Activated CD4-positive, alpha-beta memory T cell treated with anti-CD3 and anti-CD28 coated beads, Interleukin-2, amount 10 ng/mL, durations not matched to agents 7 days and 5 days (primary cell): ENCODE data around the gene CSF3R. TPM values are rescaled to one million over a fixed set of nuclear protein-coding genes. Genes with fewer than 3 reads are reported as not detected.

Experiments
- CTCF ChIA-PET: fragments of 350-600 bp; sonication (Branson Sonifier 250); formaldehyde crosslinking; loops from one replicate; lab custom pipeline; 2021; ENCODE audit warnings: antibody characterized with exemption, inconsistent platforms; lab: Charles Lee
- POLR2A ChIA-PET: fragments of 350-600 bp; sonication (Branson Sonifier 250); formaldehyde crosslinking; loops from one replicate; lab custom pipeline; 2021; ENCODE audit warnings: antibody characterized with exemption; lab: Charles Lee
- DNase-seq: peaks from one replicate; pipeline ENCODE4 v3.0.0-alpha.2; 2020
- H3K27ac Mint-ChIP-seq: one replicate; pipeline ENCODE4 v1.8.0; 2021; ENCODE audit warnings: mild to moderate bottlenecking, mixed read lengths
- H3K27me3 Mint-ChIP-seq: one replicate; pipeline ENCODE4 v1.8.0; 2021; ENCODE audit warnings: mixed read lengths
- H3K36me3 Mint-ChIP-seq: one replicate; pipeline ENCODE4 v1.8.0; 2021; ENCODE audit warnings: low read depth, mixed read lengths
- H3K4me1 Mint-ChIP-seq: one replicate; pipeline ENCODE4 v1.8.0; 2021; ENCODE audit warnings: mixed read lengths
- H3K4me3 Mint-ChIP-seq: one replicate; pipeline ENCODE4 v1.8.0; 2021; ENCODE audit warnings: mild to moderate bottlenecking, mixed read lengths
- H3K9me3 Mint-ChIP-seq: one replicate; pipeline ENCODE4 v1.8.0; 2021; ENCODE audit warnings: mixed read lengths
- total RNA-seq, 2 experiments: library from RNA; stranded (reverse); gene quantifications; one replicate each; pipeline ENCODE4 v1.2.3, GENCODE V29; 2021

The CSF3R gene
- total RNA-seq, 2 experiments from 2014 or later: 0.43 TPM

DNA sequence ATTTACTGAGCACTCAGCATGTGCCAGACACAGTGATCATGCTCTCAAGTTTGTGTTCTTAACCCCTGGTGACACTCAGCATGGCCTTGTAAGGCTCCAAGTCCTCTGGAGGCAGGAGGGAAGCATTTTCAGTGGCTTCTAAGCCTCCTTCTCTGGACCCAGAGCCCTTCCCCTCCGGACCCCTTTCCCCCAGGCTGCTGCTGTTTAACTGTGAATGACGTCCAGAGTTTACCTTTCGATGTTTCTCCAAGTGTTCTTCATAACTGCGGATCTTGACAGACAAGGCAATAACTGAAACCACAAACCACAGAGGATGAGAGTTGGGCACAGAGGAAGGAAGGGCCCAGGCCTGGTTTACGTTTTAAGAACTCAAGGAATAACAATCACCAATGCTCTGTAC, 25.0 kb downstream of the CSF3R start:
- POLR2A ChIA-PET: interaction anchor here (0.9 kb wide), 1 partner anchor 25 kb away, joined by 3 read pairs; no protein-coding TSS in a partner anchor

DNA sequence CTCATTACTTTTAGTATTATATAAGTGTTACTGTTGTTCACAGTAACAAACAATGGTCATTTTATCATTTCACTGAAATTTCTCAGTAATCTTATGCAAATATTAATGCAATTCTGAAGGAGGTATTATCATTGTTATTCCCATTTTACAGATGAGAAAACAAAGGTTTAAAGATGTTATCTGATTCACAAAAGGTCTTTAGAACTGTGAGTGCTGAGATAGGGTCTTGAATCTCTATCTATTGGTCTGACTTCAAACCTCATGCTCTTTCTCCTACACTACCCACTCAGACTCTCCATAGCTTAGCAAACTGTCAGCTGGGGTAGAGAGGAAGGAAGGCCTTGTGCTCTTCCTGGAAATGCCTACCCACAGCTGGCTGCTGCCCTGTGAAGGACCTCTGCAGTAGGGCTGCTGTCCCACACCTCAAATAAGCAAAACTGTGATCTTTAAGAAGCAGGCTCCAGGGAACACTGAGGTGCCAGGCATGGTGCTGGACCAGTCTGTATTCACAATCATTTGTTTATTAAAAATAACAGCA, 26.3 kb downstream of the CSF3R start:
- Mint-ChIP-seq H3K27me3 (no peaks in the 10 kb centered on the region), H3K36me3 (peaks cover 59% of the 10 kb centered on the region), H3K4me3 (peak overlapping the region; percentile 21), H3K4me1 (peaks cover 62% of the 10 kb centered on the region), H3K27ac (peak overlapping the region; percentile 80), H3K9me3 (no peaks in the 10 kb centered on the region)
- POLR2A ChIA-PET: interaction anchor here (0.9 kb wide), 1 partner anchor 9 kb away, joined by 4 read pairs; no protein-coding TSS in a partner anchor
- peak; percentile 32 for DNase-seq
- CTCF ChIA-PET: no interaction called here

More for the DNA sequence above, 25.0 kb downstream of the CSF3R start:
- Mint-ChIP-seq H3K27ac (peak overlapping the region; percentile 92), H3K36me3 (peaks cover 69% of the 10 kb centered on the region), H3K4me1 (peaks cover 66% of the 10 kb centered on the region), H3K9me3 (no peaks in the 10 kb centered on the region), H3K27me3 (no peaks in the 10 kb centered on the region), H3K4me3 (peak overlapping the region; percentile 63)
- DNase-seq: peak; percentile 46
- CTCF ChIA-PET: interaction anchor here (1.0 kb wide), 1 partner anchor 58 kb away, joined by 3 read pairs; no protein-coding TSS in a partner anchor

DNA sequence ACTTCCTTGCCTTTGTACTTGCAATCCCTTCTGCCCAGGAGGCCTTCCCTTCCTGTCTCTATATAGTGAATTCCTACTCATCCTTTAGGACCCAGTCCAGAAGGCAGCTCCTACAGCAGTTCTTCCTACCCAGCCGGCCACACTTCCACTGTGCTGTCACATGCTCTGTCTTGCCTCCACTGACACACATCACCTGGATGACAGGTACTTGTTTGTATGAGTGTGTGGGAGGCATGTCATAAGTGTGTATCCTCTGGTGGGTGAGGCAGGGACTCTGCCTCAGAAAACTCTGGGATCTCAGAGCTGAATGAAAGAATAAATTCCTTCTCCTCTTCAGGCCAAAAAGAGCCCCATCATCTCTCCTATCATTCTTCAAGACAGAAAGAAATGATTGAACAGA, 27.3 kb downstream of the CSF3R start:
- no peak for DNase-seq
- H3K4me3 Mint-ChIP-seq: no peak overlapping the region
- H3K27ac Mint-ChIP-seq: peak overlapping the region; percentile 33
- H3K27me3 Mint-ChIP-seq: no peaks in the 10 kb centered on the region
- peaks cover 48% of the 10 kb centered on the region for H3K36me3 Mint-ChIP-seq
- ChIA-PET CTCF (interaction anchor here (1.0 to 1.5 kb wide), 2 partner anchors 9 kb away, joined by 3 to 4 read pairs; partner anchors contain the start of gene MRPS15), POLR2A (interaction anchor here (3.3 kb wide), 1 partner anchor 9 kb away, joined by 21 read pairs; the partner anchor contains the start of gene MRPS15)
- H3K9me3 Mint-ChIP-seq: no peaks in the 10 kb centered on the region
- peaks cover 57% of the 10 kb centered on the region for H3K4me1 Mint-ChIP-seq

DNA sequence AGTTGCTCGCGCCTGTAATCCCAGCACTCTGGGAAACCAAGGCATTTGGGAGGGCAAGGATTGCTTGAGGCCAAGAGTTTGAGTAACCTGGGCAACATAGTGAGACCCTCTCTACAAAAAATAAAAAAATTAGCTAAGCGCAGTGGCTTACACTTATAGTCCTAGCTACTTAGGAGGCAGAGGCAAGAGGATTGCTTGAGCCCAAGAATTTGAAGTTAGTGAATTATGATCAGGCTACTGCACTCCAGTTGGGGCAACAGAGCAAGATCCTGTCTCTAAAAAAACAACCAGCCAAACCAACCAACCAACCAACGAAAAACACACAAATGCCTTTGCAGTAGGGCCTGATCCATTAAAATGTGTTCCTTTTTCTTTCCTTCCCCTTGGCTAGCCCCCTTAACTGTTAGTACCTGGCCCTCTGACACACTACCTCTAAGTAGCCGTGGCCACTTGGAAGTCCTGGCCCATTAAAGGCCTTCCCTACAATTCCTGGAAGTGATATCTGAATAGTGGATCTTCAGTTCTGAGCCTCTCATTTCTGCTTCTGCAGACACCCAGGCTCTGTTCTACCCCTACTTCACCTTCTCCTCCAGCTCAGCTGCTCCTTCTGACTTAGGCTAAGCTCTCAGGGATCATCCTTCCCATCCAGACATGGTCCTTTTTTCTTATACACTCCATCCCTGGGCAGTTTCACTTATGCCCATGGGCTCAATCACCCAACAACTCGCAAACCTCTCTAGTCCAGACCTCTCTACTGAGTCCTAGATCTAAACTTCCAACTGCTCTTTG, 28.9 kb downstream of the CSF3R start:
- no peak for DNase-seq
- CTCF ChIA-PET: interaction anchor here (0.9 kb wide), 1 partner anchor 43 kb away, joined by 3 read pairs; no protein-coding TSS in a partner anchor
- no peaks in the 10 kb centered on the region for H3K9me3 Mint-ChIP-seq
- POLR2A ChIA-PET: interaction anchor here (0.8 to 3.3 kb wide), 3 partner anchors 10 to 19 kb away, joined by 3 to 21 read pairs (median 4); partner anchors contain the start of gene MRPS15
- no peak overlapping the region for H3K4me3 Mint-ChIP-seq
- no peaks in the 10 kb centered on the region for H3K27me3 Mint-ChIP-seq
- H3K36me3 Mint-ChIP-seq: peaks cover 37% of the 10 kb centered on the region
- H3K27ac Mint-ChIP-seq: peak overlapping the region; percentile 10
- peaks cover 56% of the 10 kb centered on the region for H3K4me1 Mint-ChIP-seq

DNA sequence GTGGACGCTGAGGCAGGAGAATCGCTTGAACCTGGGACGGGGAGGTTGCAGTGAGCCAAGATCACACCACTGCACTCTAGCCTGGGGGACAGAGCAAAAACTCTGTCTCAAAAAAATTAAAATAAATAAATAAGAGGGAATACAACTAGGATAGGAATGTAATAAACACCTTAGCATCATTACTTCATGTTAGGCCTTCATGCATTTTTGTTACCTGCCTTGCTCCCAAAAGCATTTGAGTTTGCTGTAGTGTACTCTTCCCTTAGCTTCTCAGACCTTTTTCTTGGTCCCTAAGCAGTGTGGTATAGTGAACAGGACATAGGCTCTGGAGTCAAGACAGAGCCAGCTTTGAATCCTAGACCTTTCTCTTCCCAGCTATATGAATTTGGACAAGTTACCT, 29.7 kb downstream of the CSF3R start:
- Mint-ChIP-seq H3K4me3 (no peak overlapping the region), H3K36me3 (peaks cover 33% of the 10 kb centered on the region), H3K4me1 (peaks cover 49% of the 10 kb centered on the region), H3K9me3 (no peaks in the 10 kb centered on the region), H3K27ac (no peak overlapping the region), H3K27me3 (no peaks in the 10 kb centered on the region)
- POLR2A ChIA-PET: interaction anchor here (0.5 to 3.3 kb wide), 4 partner anchors 11 to 76 kb away, joined by 3 to 21 read pairs (median 4); partner anchors contain the start of gene MRPS15
- CTCF ChIA-PET: interaction anchor here (0.9 kb wide), 1 partner anchor 42 kb away, joined by 3 read pairs; no protein-coding TSS in a partner anchor
- no peak for DNase-seq

DNA sequence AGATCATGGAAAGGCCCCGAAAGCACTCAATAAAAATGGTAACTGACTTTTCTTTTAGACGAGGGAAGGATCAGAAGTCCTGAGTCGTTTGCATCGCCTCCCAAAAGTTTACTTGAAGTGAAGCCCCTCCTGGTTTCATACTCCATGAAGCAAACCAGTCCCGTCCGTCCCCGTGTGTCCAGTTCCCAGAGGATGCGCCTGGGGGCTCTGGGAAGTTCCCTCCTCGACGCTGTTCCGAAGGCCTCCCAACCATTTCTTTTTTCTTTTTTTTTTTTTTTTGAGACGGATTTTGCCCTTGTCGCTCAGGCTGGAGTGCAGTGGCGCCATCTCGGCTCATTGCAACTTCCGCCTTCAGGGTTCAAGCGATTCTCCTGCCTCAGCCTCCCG, 31.8 kb downstream of the CSF3R start:
- no peak for DNase-seq
- peak overlapping the region; percentile 82 for H3K4me3 Mint-ChIP-seq
- ChIA-PET CTCF (interaction anchor here (0.7 to 1.3 kb wide), 7 partner anchors 11 to 65 kb away, joined by 3 to 4 read pairs (median 3); partner anchors contain the start of gene MRPS15), POLR2A (interaction anchor here (0.8 to 2.7 kb wide), 8 partner anchors 9 to 144 kb away, joined by 3 to 32 read pairs (median 4); partner anchors contain the start of genes MRPS15 and SH3D21)
- H3K9me3 Mint-ChIP-seq: no peaks in the 10 kb centered on the region
- H3K4me1 Mint-ChIP-seq: peaks cover 35% of the 10 kb centered on the region
- peak overlapping the region; percentile 86 for H3K27ac Mint-ChIP-seq
- H3K27me3 Mint-ChIP-seq: no peaks in the 10 kb centered on the region
- H3K36me3 Mint-ChIP-seq: peaks cover 21% of the 10 kb centered on the region

DNA sequence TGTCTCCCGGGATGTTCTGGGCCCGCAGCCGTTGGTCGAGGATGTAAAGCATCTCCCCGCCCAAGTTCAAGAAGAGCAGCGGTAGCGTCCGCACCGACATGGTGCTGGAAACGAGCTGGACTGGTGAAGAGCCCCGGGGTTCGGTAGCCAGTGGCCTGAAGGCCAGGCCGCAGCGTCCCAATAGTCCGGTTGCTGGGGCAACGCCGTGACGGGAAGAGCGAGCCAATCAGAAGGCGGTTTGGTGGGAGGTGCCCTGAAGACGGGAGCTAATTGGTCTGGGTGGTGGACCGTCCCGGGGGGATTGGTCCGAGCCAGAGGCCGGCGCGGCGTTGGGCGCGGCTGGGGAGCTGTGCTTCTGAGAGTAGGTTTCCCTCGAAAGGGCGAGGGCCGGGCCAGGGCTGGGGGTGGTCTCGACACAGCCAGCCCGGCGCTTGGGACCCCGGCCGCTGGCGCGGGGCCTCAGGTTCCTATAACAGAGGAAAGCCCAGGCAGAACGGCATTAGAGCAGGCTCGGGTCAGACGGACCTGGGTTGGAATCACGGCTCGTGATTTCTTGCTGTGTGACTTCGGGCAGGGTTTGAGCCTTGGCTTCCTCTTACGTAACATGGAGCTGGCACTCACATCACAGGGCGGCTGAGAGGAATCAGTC, 32.3 kb downstream of the CSF3R start, which contains the start of gene OSCP1:
TSS of gene OSCP1 (minus strand) at position 182 of the 649 bp plus-strand sequence. CDS start at position 100, 82 bp downstream.
- H3K36me3 Mint-ChIP-seq: peaks cover 17% of the 10 kb centered on the region

DNA sequence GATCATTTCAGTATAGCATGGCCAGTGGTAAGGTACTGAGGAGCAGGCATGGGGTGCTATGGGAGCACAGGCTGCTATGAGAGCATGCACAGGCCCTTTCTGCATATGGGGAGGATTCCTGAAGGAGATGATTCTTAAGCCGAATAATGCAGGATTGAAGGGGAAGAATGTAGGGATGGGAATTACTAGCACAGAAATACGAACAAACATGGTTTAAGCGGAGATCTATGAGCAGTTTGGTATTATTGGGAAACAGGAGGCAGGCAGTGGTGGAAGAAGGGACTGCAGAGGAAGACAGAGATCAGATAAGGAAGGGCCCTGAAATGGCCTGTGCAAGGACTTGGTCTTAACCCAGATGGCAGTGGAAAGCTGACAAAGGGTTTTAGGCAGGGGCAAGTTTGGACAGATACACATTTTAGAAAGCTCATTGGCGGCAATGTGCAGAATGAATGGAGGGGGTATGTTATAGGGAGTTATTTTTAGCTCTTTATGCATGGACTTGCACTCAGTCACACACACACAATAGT, 34.1 kb downstream of the CSF3R start:
- Mint-ChIP-seq H3K36me3 (no peaks in the 10 kb centered on the region), H3K9me3 (no peaks in the 10 kb centered on the region), H3K27me3 (no peaks in the 10 kb centered on the region), H3K4me1 (peaks cover 29% of the 10 kb centered on the region), H3K27ac (no peak overlapping the region), H3K4me3 (no peak overlapping the region)
- POLR2A ChIA-PET: interaction anchor here (1.1 kb wide), 1 partner anchor 11 kb away, joined by 5 read pairs; no protein-coding TSS in a partner anchor
- CTCF ChIA-PET: interaction anchor here (1.0 to 1.1 kb wide), 2 partner anchors 14 to 68 kb away, joined by 4 to 5 read pairs; no protein-coding TSS in a partner anchor
- DNase-seq: no peak

More for the DNA sequence above, 32.3 kb downstream of the CSF3R start, which contains the start of gene OSCP1:
- peak within 1 kb of the TSS; percentile 82 for H3K4me3 Mint-ChIP-seq
- peak within 1 kb of the TSS; percentile 86 for H3K27ac Mint-ChIP-seq
- DNase-seq: peak; percentile 90
- no peaks in the 10 kb centered on the region for H3K27me3 Mint-ChIP-seq
- H3K9me3 Mint-ChIP-seq: no peaks in the 10 kb centered on the region
- POLR2A ChIA-PET: interaction anchor here (0.8 to 2.7 kb wide), 10 partner anchors 10 to 302 kb away, joined by 3 to 32 read pairs (median 4); partner anchors contain the start of genes MRPS15, SH3D21 and TRAPPC3
- CTCF ChIA-PET: interaction anchor here (0.6 to 1.3 kb wide), 8 partner anchors 10 to 73 kb away, joined by 3 to 4 read pairs (median 3); partner anchors contain the start of gene MRPS15
- peaks cover 31% of the 10 kb centered on the region for H3K4me1 Mint-ChIP-seq

DNA sequence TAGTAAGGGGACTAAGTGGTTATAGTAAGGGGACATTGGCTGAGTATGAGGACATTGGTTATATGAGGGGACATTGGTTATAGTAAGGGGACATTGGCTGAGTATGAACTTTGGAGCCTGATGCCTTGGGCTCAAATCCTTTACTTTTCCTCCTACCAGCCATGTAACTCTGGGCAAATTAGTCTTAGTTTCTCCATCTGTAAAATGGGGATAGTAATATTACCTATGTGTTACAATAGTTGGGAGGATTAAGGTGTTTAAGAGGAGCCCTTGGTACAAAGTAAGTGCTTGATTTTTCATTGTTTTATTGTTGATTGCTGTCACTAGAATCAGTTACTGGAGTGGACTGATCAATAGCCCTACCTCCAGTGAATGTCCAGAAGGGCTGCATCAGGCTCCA, 35.3 kb downstream of the CSF3R start:
- Mint-ChIP-seq H3K9me3 (no peaks in the 10 kb centered on the region), H3K4me3 (no peak overlapping the region), H3K36me3 (no peaks in the 10 kb centered on the region), H3K4me1 (peaks cover 27% of the 10 kb centered on the region), H3K27me3 (no peaks in the 10 kb centered on the region), H3K27ac (no peak overlapping the region)
- no peak for DNase-seq
- ChIA-PET POLR2A (no interaction called here), CTCF (interaction anchor here (1.1 kb wide), 1 partner anchor 69 kb away, joined by 4 read pairs; no protein-coding TSS in a partner anchor)

DNA sequence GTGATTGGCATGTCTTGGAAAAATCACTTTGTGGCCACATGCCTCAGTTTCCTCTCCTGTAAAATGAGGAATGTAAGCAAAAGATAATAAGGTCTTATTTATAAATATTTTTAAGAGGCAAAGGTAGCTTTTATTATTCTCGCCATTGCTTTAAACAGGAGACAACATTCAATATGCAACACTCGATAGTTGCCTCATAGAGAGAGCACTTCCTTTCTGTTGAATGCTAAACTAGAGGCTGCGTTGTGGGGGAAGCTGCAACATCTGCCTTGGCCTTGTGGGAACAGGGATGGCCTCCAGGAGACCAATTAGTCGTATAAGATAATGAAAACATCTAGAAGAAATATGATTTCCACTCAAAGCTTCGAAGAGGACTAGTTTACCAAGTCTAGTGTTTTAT, 36.0 kb downstream of the CSF3R start:
- H3K4me3 Mint-ChIP-seq: no peak overlapping the region
- H3K27ac Mint-ChIP-seq: no peak overlapping the region
- H3K36me3 Mint-ChIP-seq: no peaks in the 10 kb centered on the region
- no peak for DNase-seq
- ChIA-PET POLR2A (no interaction called here), CTCF (interaction anchor here (0.8 to 1.1 kb wide), 4 partner anchors 9 to 69 kb away, joined by 3 to 4 read pairs (median 4); no protein-coding TSS in a partner anchor)
- no peaks in the 10 kb centered on the region for H3K9me3 Mint-ChIP-seq
- H3K27me3 Mint-ChIP-seq: no peaks in the 10 kb centered on the region
- H3K4me1 Mint-ChIP-seq: peaks cover 25% of the 10 kb centered on the region

DNA sequence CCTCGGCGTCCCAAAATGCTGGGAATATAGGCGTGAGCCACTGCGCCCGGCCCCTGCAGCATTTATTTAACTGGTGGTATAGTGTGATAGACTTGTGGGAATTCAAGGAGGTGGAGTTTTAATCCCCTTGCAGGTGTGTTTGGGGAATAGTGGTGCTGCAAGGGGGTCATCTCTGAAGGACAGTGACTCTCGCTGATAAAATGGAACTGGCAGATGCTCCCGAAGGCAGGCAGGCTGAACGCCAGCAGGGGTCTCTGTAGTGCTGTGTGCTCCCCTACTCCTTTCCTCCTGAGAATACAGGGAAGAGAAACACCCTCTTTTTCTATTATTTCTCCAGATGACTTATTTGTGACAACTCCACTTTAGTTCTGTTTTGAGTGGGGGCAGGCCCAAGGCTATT, 36.4 kb downstream of the CSF3R start:
- ChIA-PET CTCF (interaction anchor here (0.8 to 1.1 kb wide), 4 partner anchors 9 to 70 kb away, joined by 3 to 4 read pairs (median 4); no protein-coding TSS in a partner anchor), POLR2A (no interaction called here)

More for the DNA sequence above, 36.4 kb downstream of the CSF3R start:
- peak; percentile 48 for DNase-seq
- Mint-ChIP-seq H3K36me3 (no peaks in the 10 kb centered on the region), H3K9me3 (no peaks in the 10 kb centered on the region), H3K27me3 (no peaks in the 10 kb centered on the region), H3K27ac (no peak overlapping the region), H3K4me3 (no peak overlapping the region), H3K4me1 (peaks cover 20% of the 10 kb centered on the region)
